HL-60 (cell line): ENCODE results near the gene DENND1C.

Experiments
- DNase-seq, 2 experiments: peaks; one replicate each; pipeline ENCODE4 v3.0.0-alpha.2; 2010 to 2020; ENCODE audit warnings: low read depth in 1 of 2, low spot score in 1 of 2
- H3K27ac ChIP-seq: fragments of 250-450 bp; sonication (Bioruptor Pico); replicated peaks from 2 replicates; pipeline ENCODE4 v1.5.1; 2020; ENCODE audit warnings: mild to moderate bottlenecking, moderate library complexity
- H3K27me3 ChIP-seq: fragments of 250-450 bp; sonication (Bioruptor Pico); 2 replicates; pipeline ENCODE4 v1.5.1; 2021; ENCODE audit warnings: mild to moderate bottlenecking, moderate library complexity; ENCODE audit not compliant: insufficient read depth, poor library complexity, severe bottlenecking
- H3K4me3 ChIP-seq: replicated peaks from 2 replicates; pipeline ENCODE4 v1.5.1; 2011; ENCODE audit warnings: mild to moderate bottlenecking, control low read depth, low read length; ENCODE audit not compliant: insufficient read depth
- CTCF ChIP-seq: IDR thresholded peaks from one replicate; pipeline ENCODE4 v1.5.1; 2011; ENCODE audit warnings: low read length, control low read depth, inconsistent platforms; ENCODE audit not compliant: insufficient read depth
- GABPA ChIP-seq: IDR thresholded peaks from 2 replicates; pipeline ENCODE4 v1.6.1; 2012; ENCODE audit warnings: low read depth
- POLR2AphosphoS5 ChIP-seq: IDR thresholded peaks from 2 replicates; pipeline ENCODE4 v1.6.1; 2012; ENCODE audit warnings: low read depth
- REST ChIP-seq: IDR thresholded peaks from 2 replicates; pipeline ENCODE4 v1.6.1; 2012; ENCODE audit warnings: low read depth; ENCODE audit not compliant: insufficient replicate concordance
- SPI1 ChIP-seq: IDR thresholded peaks from 2 replicates; pipeline ENCODE4 v1.6.1; 2012; ENCODE audit warnings: low read depth, mild to moderate bottlenecking, borderline replicate concordance

DENND1C gene

GRCh38 chr19:6424939-6425731 is 56.5 kb downstream of the DENND1C start:
- Histone ChIP-seq H3K27ac (peak overlapping the region; percentile 58), H3K4me3 (no peak overlapping the region; the same call in 1 of the 2 replicates), H3K27me3 (no peaks in the 10 kb centered on the region)
- DNase-seq: peak; percentile 100
- TF ChIP-seq SPI1 (no peak), POLR2AphosphoS5 (peak; percentile 64; the same call in 1 of the 2 replicates), REST (no peak), CTCF (no peak), GABPA (peak; percentile 46; the same call in 1 of the 2 replicates)

GRCh38 chr19:6424195-6424938 is 57.2 kb downstream of the DENND1C start, which contains the start of gene KHSRP:
Gene KHSRP, minus strand, starts transcription at chr19:6424811. Its CDS starts 110 bp downstream, at chr19:6424701.
- TF ChIP-seq POLR2AphosphoS5 (peak; percentile 91), GABPA (no peak), REST (no peak), CTCF (no peak), SPI1 (no peak)
- DNase-seq: no peak
- Histone ChIP-seq H3K27ac (peak within 1 kb of the TSS; percentile 73), H3K4me3 (peak within 1 kb of the TSS; percentile 93), H3K27me3 (no peaks in the 10 kb centered on the region)

GRCh38 chr19:6423499-6424194 is 57.9 kb downstream of the DENND1C start:
- Histone ChIP-seq H3K4me3 (peak overlapping the region; percentile 93), H3K27ac (peak overlapping the region; percentile 73), H3K27me3 (no peaks in the 10 kb centered on the region)
- no peak for TF ChIP-seq SPI1
- no peak for TF ChIP-seq CTCF
- TF ChIP-seq POLR2AphosphoS5: no peak; the same call in 1 of the 2 replicates
- no peak for TF ChIP-seq GABPA
- no peak for TF ChIP-seq REST
- DNase-seq: peak in 1 of 2 experiments; percentile 35
